HL-60 (cell line): ENCODE measurements around the gene UBXN11.

Experiments
- DNase-seq, 2 experiments: peaks; one replicate each; pipeline ENCODE4 v3.0.0-alpha.2; 2010 to 2020; ENCODE audit warnings: low read depth in 1 of 2, low spot score in 1 of 2
- H3K27ac ChIP-seq: fragments of 250-450 bp; sonication (Bioruptor Pico); replicated peaks from 2 replicates; pipeline ENCODE4 v1.5.1; 2020; ENCODE audit warnings: mild to moderate bottlenecking, moderate library complexity
- H3K27me3 ChIP-seq: fragments of 250-450 bp; sonication (Bioruptor Pico); 2 replicates; pipeline ENCODE4 v1.5.1; 2021; ENCODE audit warnings: mild to moderate bottlenecking, moderate library complexity; ENCODE audit not compliant: insufficient read depth, poor library complexity, severe bottlenecking
- H3K4me3 ChIP-seq: replicated peaks from 2 replicates; pipeline ENCODE4 v1.5.1; 2011; ENCODE audit warnings: mild to moderate bottlenecking, control low read depth, low read length; ENCODE audit not compliant: insufficient read depth
- CTCF ChIP-seq: IDR thresholded peaks from one replicate; pipeline ENCODE4 v1.5.1; 2011; ENCODE audit warnings: low read length, control low read depth, inconsistent platforms; ENCODE audit not compliant: insufficient read depth
- GABPA ChIP-seq: IDR thresholded peaks from 2 replicates; pipeline ENCODE4 v1.6.1; 2012; ENCODE audit warnings: low read depth
- POLR2AphosphoS5 ChIP-seq: IDR thresholded peaks from 2 replicates; pipeline ENCODE4 v1.6.1; 2012; ENCODE audit warnings: low read depth
- REST ChIP-seq: IDR thresholded peaks from 2 replicates; pipeline ENCODE4 v1.6.1; 2012; ENCODE audit warnings: low read depth; ENCODE audit not compliant: insufficient replicate concordance
- SPI1 ChIP-seq: IDR thresholded peaks from 2 replicates; pipeline ENCODE4 v1.6.1; 2012; ENCODE audit warnings: low read depth, mild to moderate bottlenecking, borderline replicate concordance

The UBXN11 gene

DNA sequence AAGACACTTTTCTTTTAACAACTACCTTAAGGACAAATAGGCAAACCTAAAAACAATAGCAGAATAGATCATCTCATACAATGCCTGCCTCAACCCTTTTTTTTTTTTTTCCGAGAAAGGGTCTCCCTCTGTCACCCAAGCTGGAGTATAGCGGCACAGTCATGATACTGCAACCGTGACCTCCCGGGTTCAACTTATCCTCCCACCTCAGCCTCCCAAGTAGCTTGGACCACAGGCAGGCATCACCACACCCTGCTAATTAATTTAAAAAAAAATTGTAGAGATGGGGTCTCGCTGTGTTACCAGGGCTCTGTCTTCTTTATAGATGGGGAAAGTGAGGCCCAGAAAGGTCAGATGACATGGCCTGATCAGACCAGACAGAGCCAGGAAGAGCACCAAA is 18.6 kb downstream of the UBXN11 start:
- no peak for TF ChIP-seq CTCF
- TF ChIP-seq REST: no peak
- TF ChIP-seq SPI1: no peak
- TF ChIP-seq GABPA: no peak
- TF ChIP-seq POLR2AphosphoS5: no peak
- H3K27me3 ChIP-seq: no peaks in the 10 kb centered on the region
- peak overlapping the region; percentile 99 for H3K27ac ChIP-seq
- no peak overlapping the region for H3K4me3 ChIP-seq
- DNase-seq: no peak

- Histone ChIP-seq H3K27ac (peak overlapping the region; percentile 99), H3K4me3 (no peak overlapping the region), H3K27me3 (no peaks in the 10 kb centered on the region)
- no peak for TF ChIP-seq REST
- TF ChIP-seq POLR2AphosphoS5: peak; percentile 76; the same call in 1 of the 2 replicates
- no peak for TF ChIP-seq CTCF
- TF ChIP-seq SPI1: peak; percentile 52; the same call in 1 of the 2 replicates
- no peak for TF ChIP-seq GABPA
- DNase-seq: peak in 1 of 2 experiments; percentile 80
Observed at GRCh38 chr1:26287033-26287711, 19.3 kb downstream of the UBXN11 start.

- DNase-seq: no peak
- TF ChIP-seq SPI1: no peak
- no peak for TF ChIP-seq REST
- TF ChIP-seq POLR2AphosphoS5: no peak
- TF ChIP-seq CTCF: no peak
- no peak for TF ChIP-seq GABPA
- Histone ChIP-seq H3K27ac (peak overlapping the region; percentile 99), H3K27me3 (no peaks in the 10 kb centered on the region), H3K4me3 (no peak overlapping the region)
Observed at GRCh38 chr1:26286064-26286416, 20.4 kb downstream of the UBXN11 start.
